MCF 10A (cell line): ENCODE measurements around the gene RPL36. TPM values are rescaled to one million over a fixed set of nuclear protein-coding genes. Genes with fewer than 3 reads are reported as not detected.
"Not testable (repeated sequence)": the region's sequence is repeated elsewhere in the genome, so short reads cannot be mapped to it uniquely, and the experiment has no call there.

Source experiments
- BruUV-seq: library from RNA; stranded (reverse); fragments of 400-500 nt; replicated peaks from 2 replicates; lab custom pipeline; 2021; lab: Mats Ljungman, UMichigan
- CTCF ChIA-PET: fragments of 300-600 bp; sonication (Branson Sonifier 250); formaldehyde crosslinking; extraction: SDS; loops from one replicate; lab custom pipeline; 2021; ENCODE audit warnings: antibody characterized with exemption, inconsistent platforms; lab: Yijun Ruan, JAX
- POLR2A ChIA-PET: fragments of 300-600, 350-650 bp; sonication (Branson Sonifier 250); formaldehyde crosslinking; extraction: SDS; loops from one replicate; lab custom pipeline; 2020; ENCODE audit warnings: antibody characterized with exemption, inconsistent platforms; lab: Yijun Ruan, JAX
- DNase-seq: peaks from one replicate; pipeline ENCODE4 v3.0.0-alpha.2; 2018; ENCODE audit not compliant: unreplicated experiment
- H3K27ac Mint-ChIP-seq: one replicate; pipeline ENCODE4 v1.8.0; 2022; ENCODE audit warnings: mild to moderate bottlenecking, low read depth, mixed read lengths; ENCODE audit not compliant: unreplicated experiment
- H3K27me3 Mint-ChIP-seq: one replicate; pipeline ENCODE4 v1.8.0; 2022; ENCODE audit warnings: mixed read lengths; ENCODE audit not compliant: insufficient read depth, unreplicated experiment
- H3K36me3 Mint-ChIP-seq: one replicate; pipeline ENCODE4 v1.8.0; 2022; ENCODE audit warnings: mild to moderate bottlenecking, moderate library complexity, mixed read lengths; ENCODE audit not compliant: insufficient read depth, unreplicated experiment
- H3K4me1 Mint-ChIP-seq: one replicate; pipeline ENCODE4 v1.8.0; 2022; ENCODE audit warnings: mixed read lengths; ENCODE audit not compliant: insufficient read depth, unreplicated experiment
- H3K4me3 Mint-ChIP-seq: one replicate; pipeline ENCODE4 v1.8.0; 2022; ENCODE audit warnings: mild to moderate bottlenecking, moderate library complexity, mixed read lengths; ENCODE audit not compliant: unreplicated experiment
- H3K9me3 Mint-ChIP-seq: one replicate; pipeline ENCODE4 v1.8.0; 2022; ENCODE audit warnings: mixed read lengths; ENCODE audit not compliant: unreplicated experiment
- CTCF ChIP-seq: fragments of 200-600 bp; IDR thresholded peaks from one replicate; pipeline ENCODE4 v1.8.0; 2022; ENCODE audit warnings: antibody characterized with exemption, mild to moderate bottlenecking; ENCODE audit not compliant: unreplicated experiment
- intact Hi-C: fragments of 100-400 bp; cut with micrococcal nuclease; formaldehyde crosslinking; loops from 2 replicates; pipeline ENCODE4 v1.14.1; 2022
- total RNA-seq: library from RNA; stranded (reverse); gene quantifications from 2 replicates; pipeline ENCODE4 v1.2.3, GENCODE V29; 2022

The RPL36 gene
- total RNA-seq, 1 experiment from 2014 or later: 1,569 TPM

GRCh38 chr19:5697890-5698634 is 8.0 kb downstream of the RPL36 start:
- Mint-ChIP-seq H3K27ac (no peak overlapping the region), H3K27me3 (no peaks in the 10 kb centered on the region), H3K36me3 (peaks cover 81% of the 10 kb centered on the region), H3K4me3 (no peak overlapping the region), H3K9me3 (no peaks in the 10 kb centered on the region), H3K4me1 (peaks cover under 1% of the 10 kb centered on the region)
- no peak for DNase-seq
- intact Hi-C loops: loop anchor here (10.0 kb wide), 1 partner anchor 97 kb away; the partner anchor contains the start of gene DUS3L
- no peak for TF ChIP-seq CTCF
- no TSS peak for BruUV-seq
- ChIA-PET POLR2A (interaction anchor here (0.9 to 3.1 kb wide), 3 partner anchors 10 to 22 kb away, joined by 3 to 15 read pairs (median 4); partner anchors contain the start of genes CATSPERD and LONP1), CTCF (interaction anchor here (1.4 kb wide), 1 partner anchor 11 kb away, joined by 5 read pairs; no protein-coding TSS in a partner anchor)

GRCh38 chr19:5698635-5699422 is 8.7 kb downstream of the RPL36 start:
- no peak for DNase-seq
- POLR2A ChIA-PET: interaction anchor here (0.6 to 3.1 kb wide), 6 partner anchors 8 to 112 kb away, joined by 3 to 15 read pairs (median 4); partner anchors contain the start of gene RPL36
- peaks cover 84% of the 10 kb centered on the region for H3K36me3 Mint-ChIP-seq
- intact Hi-C loops: loop anchor here (10.0 kb wide), 1 partner anchor 96 kb away; the partner anchor contains the start of gene DUS3L
- CTCF ChIA-PET: interaction anchor here (0.6 to 1.4 kb wide), 3 partner anchors 11 to 19 kb away, joined by 4 to 5 read pairs (median 4); no protein-coding TSS in a partner anchor
- peaks cover 6% of the 10 kb centered on the region for H3K4me1 Mint-ChIP-seq
- TF ChIP-seq CTCF: no peak
- H3K9me3 Mint-ChIP-seq: no peaks in the 10 kb centered on the region
- no peaks in the 10 kb centered on the region for H3K27me3 Mint-ChIP-seq
- no peak overlapping the region for H3K27ac Mint-ChIP-seq
- no peak overlapping the region for H3K4me3 Mint-ChIP-seq
- no TSS peak for BruUV-seq

GRCh38 chr19:5700455-5701092 is 10.5 kb downstream of the RPL36 start:
- Mint-ChIP-seq H3K4me3 (no peak overlapping the region), H3K27me3 (no peaks in the 10 kb centered on the region), H3K4me1 (peaks cover 6% of the 10 kb centered on the region), H3K9me3 (no peaks in the 10 kb centered on the region), H3K27ac (no peak overlapping the region), H3K36me3 (peaks cover 89% of the 10 kb centered on the region)
- no peak for DNase-seq
- no peak for TF ChIP-seq CTCF
- intact Hi-C loops: no loop called here
- ChIA-PET CTCF (interaction anchor here (0.6 kb wide), 1 partner anchor 555 kb away, joined by 3 read pairs; no protein-coding TSS in a partner anchor), POLR2A (interaction anchor here (0.7 to 3.1 kb wide), 2 partner anchors 11 to 18 kb away, joined by 3 to 15 read pairs; partner anchors contain the start of gene RPL36)
- BruUV-seq: no TSS peak

GRCh38 chr19:5702053-5702410 is 11.9 kb downstream of the RPL36 start:
- H3K4me3 Mint-ChIP-seq, DNase-seq, H3K27ac Mint-ChIP-seq, BruUV-seq, H3K9me3 Mint-ChIP-seq, H3K27me3 Mint-ChIP-seq, intact Hi-C loops, H3K4me1 Mint-ChIP-seq, POLR2A ChIA-PET: not testable (repeated sequence)
- CTCF ChIA-PET: interaction anchor here (0.7 kb wide), 1 partner anchor 13 kb away, joined by 3 read pairs; no protein-coding TSS in a partner anchor
- peaks cover 91% of the 10 kb centered on the region for H3K36me3 Mint-ChIP-seq
